Neural cell (in vitro differentiated cells): ENCODE measurements around the gene NFKBIL1. TPM values are rescaled to one million over a fixed set of nuclear protein-coding genes. Genes with fewer than 3 reads are reported as not detected.
"Not testable (repeated sequence)": the region's sequence is repeated elsewhere in the genome, so short reads cannot be mapped to it uniquely, and the experiment has no call there.

Source experiments
- H2AFZ ChIP-seq: fragments of 200-600, 300-800 bp; sonication (generic), shearing (Covaris generic); 2 replicates; pipeline ENCODE4 v1.6.0; 2014; ENCODE audit warnings: low read depth, mild to moderate bottlenecking, antibody characterized with exemption, low read length, moderate library complexity
- H3F3A ChIP-seq: fragments of 200-600 bp; shearing (Covaris generic); 2 replicates; pipeline ENCODE4 v1.6.1; 2016; ENCODE audit warnings: mild to moderate bottlenecking, moderate library complexity, mixed read lengths, antibody characterized with exemption, low read length; ENCODE audit not compliant: insufficient read depth, poor library complexity, severe bottlenecking
- H3K27ac ChIP-seq: fragments of 200-600, 300-800 bp; sonication (generic), shearing (Covaris generic); 2 replicates; pipeline ENCODE4 v1.5.1; 2014; ENCODE audit warnings: mild to moderate bottlenecking, low read length, moderate library complexity
- H3K27me3 ChIP-seq: fragments of 300-800, 200-600 bp; sonication (generic), shearing (Covaris generic); 2 replicates; pipeline ENCODE4 v1.6.0; 2014; ENCODE audit warnings: mild to moderate bottlenecking, low read depth, low read length, moderate library complexity; ENCODE audit not compliant: insufficient read depth
- H3K36me3 ChIP-seq: fragments of 300-800, 200-600 bp; sonication (generic), shearing (Covaris generic); 2 replicates; pipeline ENCODE4 v1.5.1; 2014; ENCODE audit warnings: mild to moderate bottlenecking, antibody characterized with exemption, low read length, moderate library complexity; ENCODE audit not compliant: insufficient read depth
- H3K4me2 ChIP-seq: fragments of 300-800, 200-600 bp; sonication (generic), shearing (Covaris generic); 2 replicates; pipeline ENCODE4 v1.6.0; 2014; ENCODE audit warnings: mild to moderate bottlenecking, low read length
- H3K4me3 ChIP-seq: fragments of 300-800, 200-600 bp; sonication (generic), shearing (Covaris generic); 2 replicates; pipeline ENCODE4 v1.5.1; 2014; ENCODE audit warnings: mild to moderate bottlenecking, low read length, moderate library complexity
- H3K79me2 ChIP-seq: fragments of 200-600 bp; shearing (Covaris generic); replicated peaks from 2 replicates; pipeline ENCODE4 v1.6.0; 2014; ENCODE audit warnings: mild to moderate bottlenecking, low read length, moderate library complexity; ENCODE audit not compliant: insufficient read depth
- H3K9ac ChIP-seq: fragments of 300-800, 200-600 bp; sonication (generic), shearing (Covaris generic); 2 replicates; pipeline ENCODE4 v1.6.1; 2016; ENCODE audit warnings: mild to moderate bottlenecking, low read length, mixed read lengths
- H3K9me2 ChIP-seq: fragments of 200-600 bp; shearing (Covaris generic); 2 replicates; pipeline ENCODE4 v1.6.1; 2016; ENCODE audit warnings: mild to moderate bottlenecking, low read length, mixed read lengths; ENCODE audit not compliant: insufficient read depth
- H3K9me3 ChIP-seq: fragments of 200-600, 300-800 bp; sonication (generic), shearing (Covaris generic); 2 replicates; pipeline ENCODE4 v1.6.1; 2016; ENCODE audit warnings: mild to moderate bottlenecking, mixed run types, low read length, moderate library complexity, mixed read lengths
- H4K20me1 ChIP-seq: fragments of 200-600 bp; shearing (Covaris generic); 2 replicates; pipeline ENCODE4 v1.6.1; 2016; ENCODE audit warnings: mild to moderate bottlenecking, mixed run types; ENCODE audit not compliant: insufficient read depth
- CTCF ChIP-seq: fragments of 450-650 bp; IDR thresholded peaks from 2 replicates; pipeline ENCODE4 v1.5.1; 2014; ENCODE audit warnings: antibody characterized with exemption, mild to moderate bottlenecking, moderate library complexity; ENCODE audit not compliant: poor library complexity, severe bottlenecking
- EP300 ChIP-seq: fragments of 450-650 bp; conservative IDR thresholded peaks from 2 replicates; pipeline ENCODE4 v1.6.1; 2014; ENCODE audit warnings: antibody characterized with exemption, mild to moderate bottlenecking, moderate library complexity; ENCODE audit not compliant: poor library complexity, severe bottlenecking
- EZH2 ChIP-seq: fragments of 200-600, 300-800 bp; shearing (Covaris generic), sonication (generic); IDR thresholded peaks from 2 replicates; pipeline ENCODE4 v1.6.1; 2014; ENCODE audit warnings: antibody characterized with exemption, low read length, borderline replicate concordance, mild to moderate bottlenecking; ENCODE audit not compliant: insufficient read depth, poor library complexity, severe bottlenecking
- MXI1 ChIP-seq: fragments of 450-650 bp; conservative IDR thresholded peaks from 2 replicates; pipeline ENCODE4 v1.6.1; 2014; ENCODE audit warnings: antibody characterized with exemption, mild to moderate bottlenecking; ENCODE audit not compliant: poor library complexity, severe bottlenecking
- POLR2AphosphoS5 ChIP-seq: IDR thresholded peaks from 2 replicates; pipeline ENCODE4 v1.6.1; 2012
- RAD21 ChIP-seq: fragments of 450-650 bp; conservative IDR thresholded peaks from 2 replicates; pipeline ENCODE4 v1.6.1; 2014; ENCODE audit warnings: antibody characterized with exemption, mild to moderate bottlenecking, moderate library complexity
- SMC3 ChIP-seq: fragments of 450-650 bp; conservative IDR thresholded peaks from 2 replicates; pipeline ENCODE4 v1.6.1; 2014; ENCODE audit warnings: antibody characterized with exemption, mild to moderate bottlenecking, moderate library complexity; ENCODE audit not compliant: poor library complexity
- TAF1 ChIP-seq: IDR thresholded peaks from 2 replicates; pipeline ENCODE4 v1.6.1; 2012; ENCODE audit warnings: low read depth
- polyA plus RNA-seq: library from polyadenylated mRNA; depleted of rRNA; stranded (reverse); fragments of >200 nt; gene quantifications from 2 replicates; pipeline ENCODE4 v1.2.3, GENCODE V29; 2014
- TF ChIP-seq, protein P1 (sequence below): IDR thresholded peaks from 2 replicates; pipeline ENCODE4 v1.6.1; 2012; ENCODE audit warnings: borderline replicate concordance

Gene NFKBIL1
- polyA plus RNA-seq, 1 donor from 2014 or later: 88.7 TPM

- no peak overlapping the region for H3K4me3 ChIP-seq
- no peaks in the 10 kb centered on the region for H3K27me3 ChIP-seq
- H3K9ac ChIP-seq: no peak overlapping the region
- no peaks in the 10 kb centered on the region for H3K9me3 ChIP-seq
- H2AFZ ChIP-seq: no peak overlapping the region
- no peak overlapping the region for H3K27ac ChIP-seq
- H3K79me2 ChIP-seq: no peaks in the 10 kb centered on the region
- no peaks in the 10 kb centered on the region for H4K20me1 ChIP-seq
- no peaks in the 10 kb centered on the region for H3K9me2 ChIP-seq
- TF ChIP-seq RAD21: no peak
- no peak for TF ChIP-seq EP300
- TF ChIP-seq EZH2: no peak
- TF ChIP-seq MXI1: no peak
- TF ChIP-seq SMC3: no peak
- no peak for TF ChIP-seq POLR2AphosphoS5
- TF ChIP-seq CTCF: no peak
- no peak for TF ChIP-seq TAF1
- TF ChIP-seq, protein P1, sequence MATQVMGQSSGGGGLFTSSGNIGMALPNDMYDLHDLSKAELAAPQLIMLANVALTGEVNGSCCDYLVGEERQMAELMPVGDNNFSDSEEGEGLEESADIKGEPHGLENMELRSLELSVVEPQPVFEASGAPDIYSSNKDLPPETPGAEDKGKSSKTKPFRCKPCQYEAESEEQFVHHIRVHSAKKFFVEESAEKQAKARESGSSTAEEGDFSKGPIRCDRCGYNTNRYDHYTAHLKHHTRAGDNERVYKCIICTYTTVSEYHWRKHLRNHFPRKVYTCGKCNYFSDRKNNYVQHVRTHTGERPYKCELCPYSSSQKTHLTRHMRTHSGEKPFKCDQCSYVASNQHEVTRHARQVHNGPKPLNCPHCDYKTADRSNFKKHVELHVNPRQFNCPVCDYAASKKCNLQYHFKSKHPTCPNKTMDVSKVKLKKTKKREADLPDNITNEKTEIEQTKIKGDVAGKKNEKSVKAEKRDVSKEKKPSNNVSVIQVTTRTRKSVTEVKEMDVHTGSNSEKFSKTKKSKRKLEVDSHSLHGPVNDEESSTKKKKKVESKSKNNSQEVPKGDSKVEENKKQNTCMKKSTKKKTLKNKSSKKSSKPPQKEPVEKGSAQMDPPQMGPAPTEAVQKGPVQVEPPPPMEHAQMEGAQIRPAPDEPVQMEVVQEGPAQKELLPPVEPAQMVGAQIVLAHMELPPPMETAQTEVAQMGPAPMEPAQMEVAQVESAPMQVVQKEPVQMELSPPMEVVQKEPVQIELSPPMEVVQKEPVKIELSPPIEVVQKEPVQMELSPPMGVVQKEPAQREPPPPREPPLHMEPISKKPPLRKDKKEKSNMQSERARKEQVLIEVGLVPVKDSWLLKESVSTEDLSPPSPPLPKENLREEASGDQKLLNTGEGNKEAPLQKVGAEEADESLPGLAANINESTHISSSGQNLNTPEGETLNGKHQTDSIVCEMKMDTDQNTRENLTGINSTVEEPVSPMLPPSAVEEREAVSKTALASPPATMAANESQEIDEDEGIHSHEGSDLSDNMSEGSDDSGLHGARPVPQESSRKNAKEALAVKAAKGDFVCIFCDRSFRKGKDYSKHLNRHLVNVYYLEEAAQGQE: no peak
- no peaks in the 10 kb centered on the region for H3K36me3 ChIP-seq
- no peak overlapping the region for H3K4me2 ChIP-seq
- no peaks in the 10 kb centered on the region for H3F3A ChIP-seq
These were observed 40.7 kb downstream of the NFKBIL1 start for GRCh38 chr6:31587791-31588777.

DNA sequence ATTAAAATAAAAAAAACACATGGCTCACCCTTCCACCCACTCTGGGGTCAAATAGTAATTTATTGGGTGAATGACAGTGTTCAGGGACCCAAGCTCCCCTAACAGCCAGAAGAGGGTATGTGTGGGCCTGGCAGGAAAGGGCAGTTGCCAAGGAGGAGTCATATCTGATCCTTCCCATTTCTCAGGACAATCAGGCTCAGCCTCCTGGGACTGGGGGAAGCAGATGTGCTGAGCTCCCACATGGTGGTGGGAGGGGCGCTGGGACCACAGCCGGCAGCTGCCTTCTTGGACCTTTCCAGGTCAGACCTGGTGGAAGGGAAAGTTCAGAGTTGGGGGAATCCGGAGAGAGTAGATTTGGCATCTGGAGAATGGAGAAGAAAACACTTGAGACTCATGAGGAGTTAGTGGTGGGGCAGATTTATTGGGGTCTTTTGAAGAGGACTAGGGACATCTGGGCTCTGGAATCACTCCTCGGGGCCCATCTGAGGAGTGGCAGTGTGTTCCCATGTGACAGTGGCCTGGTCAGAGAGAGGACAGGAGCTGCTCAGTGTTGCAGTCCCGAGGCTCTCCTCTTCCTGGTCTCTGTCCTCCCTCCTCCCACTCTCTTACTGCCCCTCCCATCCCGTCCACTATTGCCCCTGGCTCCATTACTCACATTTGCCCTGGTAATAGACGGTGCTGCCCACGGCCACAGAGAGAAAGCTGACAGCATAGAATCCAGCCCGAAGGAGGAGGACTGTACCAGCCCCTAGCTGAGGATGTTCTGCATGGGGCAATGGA lies 41.7 kb downstream of the NFKBIL1 start:
- Histone ChIP-seq H3K27ac (no peak overlapping the region), H3K9me3 (no peaks in the 10 kb centered on the region), H3K4me2 (no peak overlapping the region), H3K9me2 (no peaks in the 10 kb centered on the region), H3K79me2 (no peaks in the 10 kb centered on the region), H3K27me3 (no peaks in the 10 kb centered on the region), H3K4me3 (no peak overlapping the region), H3K36me3 (no peaks in the 10 kb centered on the region), H2AFZ (no peak overlapping the region), H3F3A (no peaks in the 10 kb centered on the region), H4K20me1 (no peaks in the 10 kb centered on the region), H3K9ac (no peak overlapping the region)
- no peak for TF ChIP-seq EP300
- TF ChIP-seq MXI1: no peak
- no peak for TF ChIP-seq TAF1
- TF ChIP-seq, protein P1: no peak
- TF ChIP-seq SMC3: no peak
- TF ChIP-seq RAD21: no peak

DNA sequence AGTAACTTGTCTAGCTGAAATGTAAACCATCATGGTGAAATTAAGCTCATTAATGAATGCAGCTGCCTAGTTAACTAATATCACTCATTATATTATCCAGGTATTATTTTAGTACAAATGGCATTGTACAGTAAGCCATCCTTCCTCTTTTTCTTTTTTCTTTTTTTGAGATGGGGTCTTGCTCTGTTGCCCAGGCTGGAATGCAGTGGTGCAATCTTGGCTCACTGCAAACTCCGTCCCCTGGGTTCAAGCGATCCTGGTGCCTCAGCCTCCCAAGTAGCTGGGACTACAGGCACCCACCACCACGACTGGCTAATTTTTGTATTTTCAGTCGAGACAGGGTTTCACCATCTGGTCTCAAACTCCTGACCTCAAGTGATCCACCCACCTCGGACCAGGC lies 43.3 kb downstream of the NFKBIL1 start:
- not testable (repeated sequence) for H3K27me3 ChIP-seq, H3K9me3 ChIP-seq, H3K9ac ChIP-seq, H3K9me2 ChIP-seq, H3K36me3 ChIP-seq, H3F3A ChIP-seq, H3K4me2 ChIP-seq, H3K79me2 ChIP-seq, H2AFZ ChIP-seq, H4K20me1 ChIP-seq, H3K4me3 ChIP-seq, H3K27ac ChIP-seq
